NCI-H69 (cell line): ENCODE data around the gene SNRK.
"Not testable (repeated sequence)": the region's sequence is repeated elsewhere in the genome, so short reads cannot be mapped to it uniquely, and the experiment has no call there.

Source experiments
- DNase-seq: peaks from one replicate; lab custom pipeline; 2025; lab: John Stamatoyannopoulos, UW

SNRK gene

DNA sequence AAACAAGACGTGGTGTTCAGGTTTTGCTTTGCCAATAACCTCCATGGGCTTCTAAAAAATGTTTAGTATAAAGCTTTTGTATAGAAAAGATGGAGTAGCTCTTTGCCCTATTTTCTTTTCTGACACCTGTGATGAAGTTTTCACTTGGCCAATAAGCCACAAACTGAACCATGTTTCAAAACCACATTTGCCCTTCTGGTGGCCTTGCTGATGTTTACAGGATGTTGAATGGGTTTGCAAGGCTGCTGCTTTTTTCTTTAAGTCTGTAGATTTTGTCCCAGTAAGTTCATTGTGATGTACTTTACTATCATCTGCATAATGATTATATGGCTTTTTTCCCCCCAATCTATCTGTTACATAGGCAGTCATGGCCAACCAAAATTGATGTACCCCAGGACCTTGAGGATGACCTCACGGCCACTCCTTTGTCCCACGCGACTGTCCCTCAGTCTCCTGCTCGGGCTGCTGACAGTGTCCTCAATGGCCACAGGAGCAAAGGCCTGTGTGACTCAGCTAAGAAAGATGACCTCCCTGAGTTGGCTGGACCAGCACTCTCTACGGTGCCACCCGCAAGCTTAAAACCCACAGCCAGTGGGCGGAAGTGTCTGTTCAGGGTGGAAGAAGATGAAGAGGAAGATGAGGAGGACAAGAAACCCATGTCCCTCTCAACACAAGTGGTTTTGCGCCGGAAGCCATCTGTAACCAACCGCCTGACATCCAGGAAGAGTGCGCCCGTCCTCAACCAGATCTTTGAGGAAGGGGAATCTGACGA is 60.8 kb downstream of the SNRK start:
- no peak for DNase-seq

DNA sequence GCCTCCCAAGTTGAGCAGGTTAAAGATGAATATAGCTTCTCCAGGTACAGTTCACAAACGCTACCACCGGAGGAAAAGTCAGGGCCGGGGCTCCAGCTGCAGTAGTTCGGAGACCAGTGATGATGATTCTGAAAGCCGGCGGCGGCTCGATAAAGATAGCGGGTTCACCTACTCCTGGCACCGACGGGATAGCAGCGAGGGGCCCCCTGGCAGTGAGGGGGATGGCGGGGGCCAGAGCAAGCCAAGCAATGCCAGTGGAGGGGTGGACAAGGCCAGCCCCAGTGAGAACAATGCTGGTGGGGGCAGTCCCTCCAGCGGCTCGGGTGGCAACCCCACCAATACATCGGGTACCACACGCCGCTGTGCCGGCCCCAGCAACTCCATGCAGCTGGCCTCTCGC is 61.4 kb downstream of the SNRK start:
- DNase-seq, result no peak

GRCh38 chr3:43348350-43348749 is 62.0 kb downstream of the SNRK start:
- no peak for DNase-seq

DNA sequence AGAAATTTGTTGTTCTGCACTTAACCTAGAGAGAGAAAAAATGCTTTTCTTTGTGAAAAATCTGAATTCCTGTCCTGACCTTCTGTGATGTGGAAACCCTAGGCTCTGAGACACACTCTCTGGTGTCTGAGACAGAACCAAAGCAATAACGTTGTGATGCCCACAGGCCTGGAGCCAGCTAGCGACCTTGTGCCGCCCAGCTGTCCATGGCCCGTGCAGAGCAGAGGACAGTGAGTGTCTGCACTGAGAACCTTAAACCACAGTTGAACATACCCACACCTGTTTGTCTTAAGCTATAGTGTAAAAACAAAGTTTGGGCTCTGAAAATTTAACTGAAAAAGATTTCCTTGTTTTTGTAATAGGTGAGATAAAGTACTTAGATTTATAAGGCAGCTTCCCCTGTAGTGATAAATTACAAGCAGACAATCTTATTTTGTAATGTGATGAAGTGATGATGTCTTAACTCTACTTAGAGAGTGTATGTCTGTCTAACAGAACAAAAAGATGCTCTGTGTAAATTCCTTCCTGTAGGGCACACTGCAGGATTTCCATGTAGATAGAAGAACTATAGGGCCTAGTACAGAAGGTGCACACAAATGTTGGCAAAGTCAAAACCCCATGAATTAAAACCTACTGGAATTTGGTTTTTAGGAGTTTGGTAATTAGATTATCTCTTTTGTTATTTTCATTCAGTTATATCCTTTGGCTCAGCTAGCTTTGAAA is 62.7 kb downstream of the SNRK start:
- no peak for DNase-seq

- no peak for DNase-seq
These were observed 63.4 kb downstream of the SNRK start for GRCh38 chr3:43349716-43350115.

DNA sequence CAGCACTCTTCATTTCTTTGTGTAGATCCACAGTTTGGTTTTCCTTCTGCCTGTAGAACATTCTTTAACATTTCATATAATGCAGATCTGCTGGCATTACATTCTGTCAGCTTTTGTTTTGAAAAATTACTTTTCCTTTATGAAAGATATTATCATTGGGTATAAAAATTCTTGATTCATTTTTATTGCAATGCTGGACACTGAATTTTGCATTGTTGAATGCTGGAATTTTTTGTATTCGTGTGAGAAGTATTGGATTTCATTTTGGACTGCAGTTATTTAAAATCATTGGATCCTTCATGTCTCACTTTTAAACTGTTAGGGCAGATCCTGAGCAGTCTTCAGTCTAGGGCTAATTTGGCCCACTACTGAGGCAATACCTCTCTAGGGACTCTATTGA is 67.1 kb downstream of the SNRK start:
- no peak for DNase-seq

GRCh38 chr3:43353923-43354670 is 67.8 kb downstream of the SNRK start:
- DNase-seq, result no peak

DNA sequence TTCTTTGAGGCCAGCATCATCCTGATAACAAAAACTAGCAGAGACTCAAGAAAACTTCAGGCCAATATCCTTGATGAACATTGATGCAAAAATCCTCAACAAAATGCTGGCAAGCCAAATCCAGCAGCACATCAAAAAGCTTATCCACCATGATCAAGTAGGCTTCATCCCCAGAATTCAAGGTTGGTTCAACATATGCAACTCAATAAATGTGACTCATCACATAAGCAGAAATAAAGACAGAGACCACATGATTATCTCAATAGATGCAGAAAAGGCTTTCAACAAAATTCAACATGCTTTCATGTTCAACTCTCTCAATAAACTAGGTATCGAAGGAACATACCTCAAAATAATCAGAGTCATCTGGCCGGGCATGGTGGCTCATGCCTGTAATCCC is 69.7 kb downstream of the SNRK start:
- not testable (repeated sequence) for DNase-seq

GRCh38 chr3:43361077-43361476 is 74.7 kb downstream of the SNRK start:
- no peak for DNase-seq

- no peak for DNase-seq
These were observed 75.8 kb downstream of the SNRK start for GRCh38 chr3:43362183-43362582.

DNA sequence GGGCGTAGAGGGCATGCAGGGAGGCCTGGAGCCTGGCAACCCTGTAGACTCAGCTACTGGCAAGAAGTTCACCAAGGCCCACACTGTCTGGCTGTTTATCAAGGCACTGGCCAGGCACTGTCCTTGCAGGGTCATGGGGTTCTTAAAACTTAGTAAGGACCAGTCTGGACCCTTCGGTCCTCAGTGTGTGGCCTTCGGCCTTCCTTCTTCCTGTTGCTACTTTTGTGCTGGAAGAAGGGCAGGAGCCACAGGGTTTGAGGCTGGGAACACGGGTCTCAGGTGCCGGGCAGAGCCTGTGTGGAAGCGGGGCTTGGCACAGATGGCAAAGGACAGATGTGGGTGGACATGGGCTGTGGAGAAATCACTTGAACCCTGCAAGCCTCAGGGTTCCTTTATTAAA is 76.6 kb downstream of the SNRK start:
- no peak for DNase-seq

GRCh38 chr3:43363621-43364266 is 77.4 kb downstream of the SNRK start:
- DNase-seq, result no peak

GRCh38 chr3:43364494-43364893 is 78.2 kb downstream of the SNRK start:
- DNase-seq, result no peak

DNA sequence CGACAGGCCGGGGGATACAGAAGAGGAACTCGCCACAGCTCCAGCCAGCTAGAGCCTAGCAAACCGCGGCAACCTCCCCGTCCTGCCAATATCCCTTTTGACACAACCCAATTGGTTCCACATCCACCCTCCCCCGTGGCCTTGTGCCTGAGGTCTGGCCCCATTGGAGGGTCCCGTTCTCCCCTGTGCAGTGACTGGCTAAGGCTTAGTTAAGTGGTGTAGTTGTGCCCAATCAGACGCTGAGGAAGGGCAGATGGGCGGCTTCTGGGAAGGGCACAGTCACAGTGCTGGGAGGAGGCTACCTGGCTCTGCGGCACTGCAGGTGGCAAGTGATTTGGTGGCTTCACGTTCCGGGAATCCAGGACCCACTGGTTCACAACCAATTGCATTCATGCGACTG is 78.6 kb downstream of the SNRK start:
- no peak for DNase-seq

DNA sequence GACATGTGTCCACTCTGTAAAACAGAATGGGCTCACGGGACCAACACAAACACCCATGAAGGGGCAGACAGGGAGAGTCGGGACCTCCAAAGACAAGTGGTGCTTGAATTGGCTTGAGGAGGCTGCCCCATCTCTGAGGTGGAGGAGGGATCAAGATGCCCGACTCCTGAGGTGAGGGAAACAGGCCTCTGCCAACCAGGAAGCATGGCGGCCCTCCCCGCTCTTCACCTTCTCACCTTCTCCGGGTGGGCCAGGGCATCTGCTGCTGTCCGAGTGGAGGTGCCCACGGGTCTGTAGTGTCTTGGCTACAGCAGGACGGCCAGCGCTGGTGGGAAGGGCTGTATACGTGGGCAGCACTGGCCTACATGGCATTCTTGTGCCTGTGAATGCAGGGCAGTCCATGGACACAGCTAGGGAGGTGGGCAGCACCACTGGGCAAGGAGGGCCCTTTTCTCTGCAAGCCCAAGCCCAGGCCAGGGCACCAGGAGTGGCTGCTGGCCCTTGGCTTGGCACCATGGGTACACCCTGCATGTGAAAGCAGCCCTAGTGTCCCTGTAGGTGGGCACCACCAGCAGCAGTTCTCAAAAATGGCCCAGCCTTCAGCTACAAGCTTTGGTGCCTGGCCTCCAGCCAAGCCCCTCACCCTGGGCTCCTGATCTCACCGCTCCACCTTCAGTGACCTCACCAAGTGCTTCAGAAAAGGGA is 79.4 kb downstream of the SNRK start:
- DNase-seq, result no peak

DNA sequence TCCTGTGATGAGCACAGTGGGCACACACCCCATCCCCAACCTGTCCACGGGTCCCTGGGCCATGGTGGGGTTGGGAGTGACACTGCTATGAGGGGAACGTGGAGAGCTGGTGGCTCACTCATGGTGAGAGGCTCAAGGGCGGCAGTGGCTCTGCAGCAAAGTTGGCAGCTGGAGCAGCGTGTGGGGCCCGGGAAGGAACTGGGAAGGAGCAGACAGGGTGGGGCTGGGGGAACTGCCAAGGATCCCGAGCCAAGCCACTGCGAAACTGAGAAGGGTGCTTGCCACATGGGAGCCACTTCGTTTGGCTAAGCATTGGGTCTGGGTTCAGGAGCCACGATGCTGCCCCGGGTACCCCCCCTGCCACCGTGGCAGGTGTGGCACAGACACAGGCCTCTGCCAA is 80.1 kb downstream of the SNRK start:
- no peak for DNase-seq

DNA sequence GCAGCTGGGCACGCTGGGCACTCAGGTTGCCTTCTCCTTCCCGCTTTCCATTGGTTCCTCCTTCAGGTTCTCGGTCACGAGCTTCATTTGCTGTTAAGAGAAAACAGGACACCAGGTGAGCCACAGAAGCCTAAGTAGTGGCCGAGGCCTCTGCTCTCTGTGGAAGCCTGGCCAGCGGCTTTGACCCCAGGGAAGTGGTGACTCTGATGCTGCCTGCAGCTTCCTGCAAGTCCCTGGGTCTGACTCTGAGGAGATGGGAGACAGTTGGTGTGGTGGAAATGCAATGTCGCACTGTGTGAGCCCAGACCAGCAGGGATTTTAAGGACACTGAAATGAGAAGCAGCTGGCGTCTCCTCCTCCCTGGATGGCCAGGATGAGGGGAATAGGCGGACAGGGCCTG is 80.5 kb downstream of the SNRK start:
- no peak for DNase-seq

DNA sequence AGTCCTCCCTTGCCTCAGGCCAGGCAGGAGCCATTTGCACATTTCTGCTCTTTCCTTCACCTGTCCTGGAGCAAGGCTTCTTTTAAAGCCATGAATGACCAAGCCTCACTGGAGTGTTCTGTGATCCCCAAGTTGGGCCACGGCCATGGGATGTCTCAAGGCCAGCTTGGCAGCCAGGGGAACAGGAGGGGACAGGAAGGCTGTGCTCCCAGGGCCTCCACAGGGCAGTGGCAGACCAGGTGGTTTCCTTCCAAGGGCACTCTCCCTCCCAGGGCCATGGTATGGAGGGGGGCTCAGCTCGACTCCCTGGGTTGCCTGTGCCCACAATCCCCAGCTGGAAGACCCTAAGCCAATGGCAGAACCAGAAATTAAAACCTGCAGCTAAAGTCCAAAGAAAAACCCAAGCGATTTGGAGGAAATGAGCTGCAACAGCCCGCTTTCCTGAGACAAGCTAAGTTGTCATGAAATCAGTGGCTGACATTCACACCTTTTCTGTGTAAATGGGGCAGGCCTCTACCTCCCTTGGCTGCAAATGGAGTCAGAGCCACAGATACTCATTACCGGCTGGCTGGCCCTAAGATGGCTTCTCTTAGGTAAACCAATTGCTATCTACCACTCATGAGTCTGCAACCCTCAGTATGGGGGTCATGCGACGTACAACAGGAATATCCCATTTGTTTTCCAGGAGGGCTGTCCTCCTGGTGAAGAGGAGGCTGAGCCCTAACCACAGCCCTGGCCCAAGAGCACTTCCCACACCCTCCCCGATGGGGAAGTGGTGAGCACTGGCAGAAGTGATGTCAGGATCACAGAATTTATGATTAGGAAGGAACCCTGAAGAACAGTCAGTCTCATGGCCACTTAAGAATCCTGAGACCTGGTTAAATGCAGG is 83.3 kb downstream of the SNRK start:
- no peak for DNase-seq

GRCh38 chr3:43370293-43370980 is 84.1 kb downstream of the SNRK start:
- DNase-seq, result no peak

- DNase-seq, result no peak
These were observed 85.2 kb downstream of the SNRK start for GRCh38 chr3:43371494-43371893.
